WTC11 (cell line): Measurements from ENCODE around the gene RCBTB1.

Experiments
- ARID4B ChIP-seq: sonication (generic); formaldehyde crosslinking; IDR thresholded peaks from 2 replicates; pipeline ENCODE4 v1.8.0; 2023; ENCODE audit warnings: missing genetic modification reagents, mild to moderate bottlenecking, borderline replicate concordance
- CBFB ChIP-seq: sonication (generic); formaldehyde crosslinking; IDR thresholded peaks from 2 replicates; pipeline ENCODE4 v1.8.1; 2022; ENCODE audit warnings: mild to moderate bottlenecking, low read depth, missing genetic modification reagents
- FOXP4 ChIP-seq: sonication (generic); formaldehyde crosslinking; IDR thresholded peaks from 2 replicates; pipeline ENCODE4 v1.8.0; 2022; ENCODE audit warnings: mild to moderate bottlenecking, missing genetic modification reagents
- JUN ChIP-seq: sonication (generic); formaldehyde crosslinking; IDR thresholded peaks from 2 replicates; pipeline ENCODE4 v1.8.0; 2023; ENCODE audit warnings: mild to moderate bottlenecking, missing genetic modification reagents
- MAX ChIP-seq: sonication (generic); formaldehyde crosslinking; IDR thresholded peaks from 2 replicates; pipeline ENCODE4 v1.8.0; 2022; ENCODE audit warnings: mild to moderate bottlenecking, missing genetic modification reagents
- NR1H2 ChIP-seq: sonication (generic); formaldehyde crosslinking; IDR thresholded peaks from 2 replicates; pipeline ENCODE4 v1.9.0; 2021; ENCODE audit warnings: mild to moderate bottlenecking, moderate library complexity, missing genetic modification reagents
- RELA ChIP-seq: sonication (generic); formaldehyde crosslinking; IDR thresholded peaks from 2 replicates; pipeline ENCODE4 v1.8.1; 2022; ENCODE audit warnings: missing genetic modification reagents, mild to moderate bottlenecking, borderline replicate concordance
- TCF7 ChIP-seq: sonication (generic); formaldehyde crosslinking; IDR thresholded peaks from 2 replicates; pipeline ENCODE4 v1.8.0; 2022; ENCODE audit warnings: mild to moderate bottlenecking, low read depth, missing genetic modification reagents, moderate library complexity
- ZNF512 ChIP-seq: sonication (generic); formaldehyde crosslinking; IDR thresholded peaks from 2 replicates; pipeline ENCODE4 v1.8.1; 2022; ENCODE audit warnings: missing genetic modification reagents, borderline replicate concordance
- TF ChIP-seq, protein P1 (sequence below): fragments of 200-600 bp; IDR thresholded peaks from 2 replicates; pipeline ENCODE4 v1.8.0; 2022; ENCODE audit warnings: antibody characterized with exemption
- TF ChIP-seq, protein P2 (sequence below): sonication (generic); formaldehyde crosslinking; IDR thresholded peaks from 2 replicates; pipeline ENCODE4 v1.8.1; 2023; ENCODE audit warnings: mild to moderate bottlenecking, missing genetic modification reagents, borderline replicate concordance
- TF ChIP-seq, protein P3 (sequence below): sonication (generic); formaldehyde crosslinking; conservative IDR thresholded peaks from 2 replicates; pipeline ENCODE4 v1.8.1; 2022; ENCODE audit warnings: mild to moderate bottlenecking, missing genetic modification reagents

DNA sequence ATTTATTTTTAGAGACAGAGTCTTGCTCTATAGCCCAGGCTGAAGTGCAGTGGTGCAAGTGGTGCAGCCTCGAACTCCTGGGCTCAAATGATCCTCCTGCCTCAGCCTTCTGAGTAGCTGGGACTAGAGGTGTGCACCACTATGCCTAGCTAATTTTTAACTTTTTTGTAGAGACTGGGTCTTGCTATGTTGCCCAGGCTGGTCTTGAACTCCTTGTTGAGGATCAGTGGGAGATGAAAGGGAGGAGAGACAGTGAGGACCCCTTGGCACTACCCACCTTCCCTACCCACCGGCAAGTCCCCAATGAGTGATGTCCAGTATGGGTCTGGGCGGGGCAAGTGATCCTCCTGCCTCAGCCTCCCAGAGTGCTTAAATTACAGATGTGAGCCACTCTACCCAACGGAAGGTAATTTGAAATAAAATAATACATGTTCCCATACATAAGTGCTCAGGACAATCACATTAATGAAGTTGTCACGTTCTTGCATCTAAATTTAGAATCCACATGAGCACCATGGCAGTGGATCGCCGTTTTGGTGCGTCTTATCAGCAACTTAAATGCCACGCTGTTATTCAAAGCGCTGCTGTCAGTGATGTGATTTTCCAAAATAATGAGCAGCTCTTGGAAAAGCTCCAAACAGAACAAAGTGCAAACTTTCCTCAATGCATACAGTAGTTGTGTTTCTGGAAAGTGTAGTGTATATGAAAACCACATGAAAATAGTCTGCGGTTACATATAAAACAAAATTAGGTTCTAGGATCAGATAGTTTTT lies 37.0 kb upstream of the RCBTB1 start:
- TF ChIP-seq, protein P1, sequence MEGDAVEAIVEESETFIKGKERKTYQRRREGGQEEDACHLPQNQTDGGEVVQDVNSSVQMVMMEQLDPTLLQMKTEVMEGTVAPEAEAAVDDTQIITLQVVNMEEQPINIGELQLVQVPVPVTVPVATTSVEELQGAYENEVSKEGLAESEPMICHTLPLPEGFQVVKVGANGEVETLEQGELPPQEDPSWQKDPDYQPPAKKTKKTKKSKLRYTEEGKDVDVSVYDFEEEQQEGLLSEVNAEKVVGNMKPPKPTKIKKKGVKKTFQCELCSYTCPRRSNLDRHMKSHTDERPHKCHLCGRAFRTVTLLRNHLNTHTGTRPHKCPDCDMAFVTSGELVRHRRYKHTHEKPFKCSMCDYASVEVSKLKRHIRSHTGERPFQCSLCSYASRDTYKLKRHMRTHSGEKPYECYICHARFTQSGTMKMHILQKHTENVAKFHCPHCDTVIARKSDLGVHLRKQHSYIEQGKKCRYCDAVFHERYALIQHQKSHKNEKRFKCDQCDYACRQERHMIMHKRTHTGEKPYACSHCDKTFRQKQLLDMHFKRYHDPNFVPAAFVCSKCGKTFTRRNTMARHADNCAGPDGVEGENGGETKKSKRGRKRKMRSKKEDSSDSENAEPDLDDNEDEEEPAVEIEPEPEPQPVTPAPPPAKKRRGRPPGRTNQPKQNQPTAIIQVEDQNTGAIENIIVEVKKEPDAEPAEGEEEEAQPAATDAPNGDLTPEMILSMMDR: no peak
- TF ChIP-seq TCF7 (no peak), ZNF512 (CRISPR knock-in tag) (no peak), RELA (CRISPR knock-in tag) (no peak), CBFB (CRISPR knock-in tag) (no peak), FOXP4 (CRISPR knock-in tag) (no peak), NR1H2 (CRISPR knock-in tag) (no peak), ARID4B (CRISPR knock-in tag) (no peak), MAX (CRISPR knock-in tag) (no peak), JUN (CRISPR knock-in tag) (no peak)
- TF ChIP-seq, protein P2, sequence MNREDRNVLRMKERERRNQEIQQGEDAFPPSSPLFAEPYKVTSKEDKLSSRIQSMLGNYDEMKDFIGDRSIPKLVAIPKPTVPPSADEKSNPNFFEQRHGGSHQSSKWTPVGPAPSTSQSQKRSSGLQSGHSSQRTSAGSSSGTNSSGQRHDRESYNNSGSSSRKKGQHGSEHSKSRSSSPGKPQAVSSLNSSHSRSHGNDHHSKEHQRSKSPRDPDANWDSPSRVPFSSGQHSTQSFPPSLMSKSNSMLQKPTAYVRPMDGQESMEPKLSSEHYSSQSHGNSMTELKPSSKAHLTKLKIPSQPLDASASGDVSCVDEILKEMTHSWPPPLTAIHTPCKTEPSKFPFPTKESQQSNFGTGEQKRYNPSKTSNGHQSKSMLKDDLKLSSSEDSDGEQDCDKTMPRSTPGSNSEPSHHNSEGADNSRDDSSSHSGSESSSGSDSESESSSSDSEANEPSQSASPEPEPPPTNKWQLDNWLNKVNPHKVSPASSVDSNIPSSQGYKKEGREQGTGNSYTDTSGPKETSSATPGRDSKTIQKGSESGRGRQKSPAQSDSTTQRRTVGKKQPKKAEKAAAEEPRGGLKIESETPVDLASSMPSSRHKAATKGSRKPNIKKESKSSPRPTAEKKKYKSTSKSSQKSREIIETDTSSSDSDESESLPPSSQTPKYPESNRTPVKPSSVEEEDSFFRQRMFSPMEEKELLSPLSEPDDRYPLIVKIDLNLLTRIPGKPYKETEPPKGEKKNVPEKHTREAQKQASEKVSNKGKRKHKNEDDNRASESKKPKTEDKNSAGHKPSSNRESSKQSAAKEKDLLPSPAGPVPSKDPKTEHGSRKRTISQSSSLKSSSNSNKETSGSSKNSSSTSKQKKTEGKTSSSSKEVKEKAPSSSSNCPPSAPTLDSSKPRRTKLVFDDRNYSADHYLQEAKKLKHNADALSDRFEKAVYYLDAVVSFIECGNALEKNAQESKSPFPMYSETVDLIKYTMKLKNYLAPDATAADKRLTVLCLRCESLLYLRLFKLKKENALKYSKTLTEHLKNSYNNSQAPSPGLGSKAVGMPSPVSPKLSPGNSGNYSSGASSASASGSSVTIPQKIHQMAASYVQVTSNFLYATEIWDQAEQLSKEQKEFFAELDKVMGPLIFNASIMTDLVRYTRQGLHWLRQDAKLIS (CRISPR knock-in tag): no peak
- TF ChIP-seq, protein P3, sequence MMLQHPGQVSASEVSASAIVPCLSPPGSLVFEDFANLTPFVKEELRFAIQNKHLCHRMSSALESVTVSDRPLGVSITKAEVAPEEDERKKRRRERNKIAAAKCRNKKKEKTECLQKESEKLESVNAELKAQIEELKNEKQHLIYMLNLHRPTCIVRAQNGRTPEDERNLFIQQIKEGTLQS (CRISPR knock-in tag): no peak
